SJSA1 (cell line): Measurements from ENCODE around the gene TTBK2. TPM values are rescaled to one million over a fixed set of nuclear protein-coding genes. Genes with fewer than 3 reads are reported as not detected.

Experiments used
- DNase-seq, 2 experiments: peaks; one replicate each; pipeline ENCODE4 v3.0.0-alpha.2; 2015 to 2020; ENCODE audit warnings: low spot score in 2 of 2, low read depth in 1 of 2
- H3K27ac ChIP-seq: fragments of 250-450 bp; sonication (Bioruptor Pico); 2 replicates; pipeline ENCODE4 v1.5.1; 2020; ENCODE audit warnings: mild to moderate bottlenecking, moderate library complexity
- H3K27me3 ChIP-seq: fragments of 250-450 bp; sonication (Bioruptor Pico); replicated peaks from 2 replicates; pipeline ENCODE4 v1.5.1; 2020; ENCODE audit warnings: mild to moderate bottlenecking, moderate library complexity
- H3K36me3 ChIP-seq: fragments of 250-450 bp; sonication (Bioruptor Pico); 2 replicates; pipeline ENCODE4 v1.5.1; 2020; ENCODE audit warnings: mild to moderate bottlenecking
- H3K4me1 ChIP-seq: fragments of 250-450 bp; sonication (Bioruptor Pico); replicated peaks from 2 replicates; pipeline ENCODE4 v1.6.1; 2021; ENCODE audit warnings: mild to moderate bottlenecking
- H3K4me3 ChIP-seq: fragments of 250-450 bp; sonication (Bioruptor Pico); 2 replicates; pipeline ENCODE4 v1.5.1; 2020; ENCODE audit warnings: mild to moderate bottlenecking
- H3K9me3 ChIP-seq: fragments of 250-450 bp; sonication (Bioruptor Pico); replicated peaks from 2 replicates; pipeline ENCODE4 v1.5.1; 2020; ENCODE audit warnings: mild to moderate bottlenecking
- total RNA-seq: library from RNA; depleted of rRNA; stranded (reverse); fragments of >200 nt; shearing (Covaris generic); gene quantifications from 2 replicates; pipeline ENCODE4 v1.2.3, GENCODE V29; 2014

The TTBK2 gene
- total RNA-seq, 1 experiment from 2014 or later, result 12.4 TPM

DNA sequence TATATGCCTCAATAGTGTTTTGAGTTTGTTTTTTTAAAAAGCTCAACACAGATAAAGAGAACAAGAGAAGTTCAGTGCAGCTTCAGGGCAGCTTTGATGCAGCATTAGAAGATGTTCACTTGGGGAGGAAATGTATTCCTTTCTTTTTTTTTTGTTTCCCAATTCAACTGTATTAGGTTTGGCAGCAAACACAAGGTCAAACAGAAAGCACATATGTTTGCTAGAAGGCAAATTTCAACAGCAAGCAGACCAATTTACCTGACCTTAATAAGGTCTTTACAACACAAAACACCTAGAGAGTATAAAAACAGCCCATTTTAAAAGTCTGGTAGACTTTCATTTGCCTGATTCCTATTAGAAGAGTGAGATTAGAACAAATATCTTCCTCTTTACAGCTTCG lies 176.4 kb downstream of the TTBK2 start:
- no peaks in the 10 kb centered on the region for H3K27me3 ChIP-seq
- H3K9me3 ChIP-seq, result no peaks in the 10 kb centered on the region
- no peak overlapping the region for H3K27ac ChIP-seq
- DNase-seq, result no peak
- no peak overlapping the region for H3K4me3 ChIP-seq
- peaks cover 12% of the 10 kb centered on the region for H3K36me3 ChIP-seq
- no peaks in the 10 kb centered on the region for H3K4me1 ChIP-seq

DNA sequence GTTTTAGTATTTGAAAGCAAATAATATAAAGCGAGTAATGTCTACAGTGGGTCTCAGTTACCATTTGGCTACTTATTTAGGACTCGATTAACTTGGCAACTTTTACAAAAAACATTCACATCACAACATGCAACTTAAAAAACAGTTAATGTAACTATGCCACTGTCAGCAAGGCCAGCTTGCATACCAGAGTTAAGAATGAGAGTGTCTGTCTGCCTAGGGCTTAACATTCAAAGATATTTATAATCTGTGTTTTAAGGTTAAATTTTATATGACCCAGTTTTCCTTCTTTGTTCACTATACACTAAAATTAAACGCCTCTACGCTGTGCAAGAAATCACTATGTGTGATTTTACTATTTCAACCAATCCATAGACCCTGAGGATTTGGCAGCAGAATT lies 178.4 kb downstream of the TTBK2 start:
- Histone ChIP-seq H3K36me3 (peaks cover 12% of the 10 kb centered on the region), H3K9me3 (no peaks in the 10 kb centered on the region), H3K4me3 (no peak overlapping the region), H3K27me3 (no peaks in the 10 kb centered on the region), H3K27ac (no peak overlapping the region), H3K4me1 (peaks cover 11% of the 10 kb centered on the region)
- DNase-seq, result no peak

DNA sequence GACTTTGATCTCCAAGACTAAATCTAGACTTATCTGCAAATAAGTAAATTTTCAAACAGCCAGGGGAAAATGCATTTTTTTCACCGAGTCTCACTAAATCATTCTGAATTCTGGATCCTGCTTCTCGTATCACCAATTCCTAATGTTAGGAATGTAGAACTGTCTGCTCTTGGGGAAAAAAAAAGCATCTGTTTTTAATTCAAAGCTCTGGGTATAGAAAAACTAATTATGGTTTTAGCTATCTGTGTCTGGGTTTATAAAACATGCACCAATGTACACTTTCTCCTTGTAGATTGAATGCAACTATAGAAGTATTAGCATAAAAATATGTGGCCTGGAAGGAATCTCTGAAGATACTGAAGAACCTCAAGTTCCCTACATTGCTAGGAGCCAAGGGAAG lies 178.9 kb downstream of the TTBK2 start:
- H3K4me3 ChIP-seq, result no peak overlapping the region
- peaks cover 14% of the 10 kb centered on the region for H3K36me3 ChIP-seq
- no peaks in the 10 kb centered on the region for H3K27me3 ChIP-seq
- DNase-seq, result no peak
- H3K4me1 ChIP-seq, result peaks cover 12% of the 10 kb centered on the region
- H3K9me3 ChIP-seq, result 0 out of 2 replicates have a peak, but pooled peaks cover 1% of the 10 kb centered on the region
- H3K27ac ChIP-seq, result no peak overlapping the region

DNA sequence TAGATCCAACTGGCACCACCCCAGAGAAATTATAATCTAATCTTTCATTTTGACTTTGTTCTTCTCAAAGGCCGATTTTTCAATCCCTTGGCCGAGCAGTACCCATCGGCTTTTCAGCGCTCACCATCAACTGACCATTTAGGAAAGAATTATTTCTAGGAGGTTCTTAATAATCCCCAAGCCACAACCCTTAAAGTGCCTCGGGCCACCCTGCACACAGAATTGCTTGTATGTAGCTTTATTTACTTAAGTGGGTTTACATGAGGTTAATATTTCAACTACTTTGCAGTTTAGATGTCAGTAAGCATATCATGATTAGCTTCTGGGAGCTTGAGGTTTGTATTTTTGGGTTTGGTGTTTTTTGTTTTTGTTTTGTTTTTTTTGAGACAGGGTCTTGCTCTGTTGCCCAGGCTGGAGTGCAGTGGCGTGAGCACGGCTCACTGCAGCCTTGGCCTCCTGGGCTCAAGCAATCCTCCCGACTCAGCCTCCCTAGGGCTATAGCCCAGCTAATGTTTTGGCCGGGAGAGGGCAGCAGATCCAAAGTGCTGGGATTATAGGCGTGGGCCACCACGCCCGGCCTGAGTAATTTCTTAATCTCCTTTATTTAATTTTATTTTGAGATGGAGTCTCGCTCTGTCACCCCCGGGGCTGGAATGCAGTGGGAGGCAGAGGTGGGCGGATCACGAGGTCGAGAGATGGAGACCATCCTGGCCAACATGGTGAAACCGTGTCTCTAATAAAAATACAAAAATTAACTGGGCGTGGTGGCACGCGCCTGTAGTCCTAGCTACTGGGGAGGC lies 182.8 kb downstream of the TTBK2 start:
- H3K27me3 ChIP-seq, result no peaks in the 10 kb centered on the region
- peaks cover 22% of the 10 kb centered on the region for H3K4me1 ChIP-seq
- no peak for DNase-seq
- peaks cover 42% of the 10 kb centered on the region for H3K36me3 ChIP-seq
- H3K27ac ChIP-seq, result peak overlapping the region; percentile 85
- H3K9me3 ChIP-seq, result 0 out of 2 replicates have a peak, but pooled peaks cover 2% of the 10 kb centered on the region
- peak overlapping the region; percentile 97 for H3K4me3 ChIP-seq

DNA sequence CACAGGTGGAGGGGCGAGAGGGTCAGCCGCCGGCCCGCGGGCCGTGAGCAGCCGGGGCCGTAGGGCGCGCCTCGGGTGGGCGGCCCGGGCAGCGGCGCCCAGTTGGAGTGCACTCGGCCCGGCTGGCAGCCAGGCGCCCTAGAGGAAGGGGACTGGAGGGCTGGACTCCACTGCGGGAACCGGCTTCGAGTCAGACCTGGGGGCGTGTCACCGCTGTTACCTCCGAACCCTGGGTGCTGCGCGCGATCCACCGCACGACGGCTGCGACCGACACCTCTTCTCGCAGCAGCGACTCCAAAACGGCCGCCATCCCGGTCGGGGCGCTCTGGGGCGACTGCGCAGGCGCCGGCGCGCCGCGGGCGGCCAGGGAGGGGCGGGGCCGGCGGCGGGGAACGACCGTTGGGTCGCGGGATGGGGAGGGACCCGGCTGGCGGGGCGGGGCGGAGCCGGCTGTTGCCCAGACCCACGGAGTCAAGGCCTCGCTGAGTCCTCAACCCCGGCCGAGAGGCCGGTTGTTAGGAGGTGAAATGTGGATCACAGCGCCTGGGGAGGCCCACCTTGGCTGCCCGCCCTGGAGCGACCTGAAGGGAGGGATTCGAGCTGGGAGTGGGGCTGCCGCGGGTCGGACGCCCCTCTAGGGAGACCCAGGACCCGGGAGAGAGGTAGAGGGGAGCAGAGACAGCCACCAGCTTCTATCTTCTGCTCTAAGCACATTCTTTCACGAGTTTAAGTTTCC lies 183.6 kb downstream of the TTBK2 start, which contains the start of gene CDAN1:
CDAN1 (minus strand) TSS at position 336 of the 736 bp plus-strand sequence; CDS start at position 310, 26 bp downstream.
- no peaks in the 10 kb centered on the region for H3K27me3 ChIP-seq
- peaks cover 50% of the 10 kb centered on the region for H3K36me3 ChIP-seq
- 0 out of 2 replicates have a peak, but pooled peaks cover 2% of the 10 kb centered on the region for H3K9me3 ChIP-seq
- H3K4me1 ChIP-seq, result peaks cover 22% of the 10 kb centered on the region
- peak; percentile 85 to 94 for DNase-seq
- peak within 1 kb of the TSS; percentile 85 for H3K27ac ChIP-seq
- H3K4me3 ChIP-seq, result peak within 1 kb of the TSS; percentile 97

DNA sequence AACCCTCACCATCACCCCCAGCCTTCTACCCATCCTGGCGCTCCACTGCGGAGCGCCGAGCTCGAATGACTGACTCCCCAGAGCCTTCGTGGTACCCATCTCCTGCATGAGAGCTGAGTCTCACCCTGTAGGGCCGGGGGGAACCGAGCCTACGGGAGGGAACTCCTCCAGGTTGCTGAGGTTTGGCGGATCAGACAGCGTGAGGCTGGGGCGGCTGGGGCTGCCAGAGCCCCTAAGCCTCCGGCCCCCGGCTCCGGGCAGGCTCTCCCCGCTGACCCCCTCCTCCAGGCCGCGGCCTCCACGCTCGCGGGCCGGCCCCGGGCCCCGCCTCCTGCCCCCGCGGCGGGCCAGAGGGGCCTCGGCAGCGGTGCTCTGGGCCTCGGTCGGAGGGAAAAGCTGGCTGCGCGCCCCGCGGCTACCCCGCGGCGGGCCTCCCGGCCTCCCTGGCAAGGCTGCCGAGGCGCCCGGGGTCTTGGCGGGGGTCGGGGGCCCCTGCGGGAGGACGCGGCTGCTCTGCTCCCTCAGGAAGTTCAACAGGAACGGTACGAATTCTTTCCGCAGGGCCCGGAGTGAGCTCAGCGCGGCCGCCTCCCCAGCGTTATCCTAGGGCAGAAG lies 184.3 kb downstream of the TTBK2 start:
- Histone ChIP-seq H3K9me3 (0 out of 2 replicates have a peak, but pooled peaks cover 2% of the 10 kb centered on the region), H3K4me3 (peak overlapping the region; percentile 97), H3K27me3 (no peaks in the 10 kb centered on the region), H3K27ac (peak overlapping the region; percentile 85; the same call in 1 of the 2 replicates), H3K4me1 (peaks cover 22% of the 10 kb centered on the region), H3K36me3 (peaks cover 56% of the 10 kb centered on the region)
- peak in 1 of 2 experiments; percentile 31 for DNase-seq

DNA sequence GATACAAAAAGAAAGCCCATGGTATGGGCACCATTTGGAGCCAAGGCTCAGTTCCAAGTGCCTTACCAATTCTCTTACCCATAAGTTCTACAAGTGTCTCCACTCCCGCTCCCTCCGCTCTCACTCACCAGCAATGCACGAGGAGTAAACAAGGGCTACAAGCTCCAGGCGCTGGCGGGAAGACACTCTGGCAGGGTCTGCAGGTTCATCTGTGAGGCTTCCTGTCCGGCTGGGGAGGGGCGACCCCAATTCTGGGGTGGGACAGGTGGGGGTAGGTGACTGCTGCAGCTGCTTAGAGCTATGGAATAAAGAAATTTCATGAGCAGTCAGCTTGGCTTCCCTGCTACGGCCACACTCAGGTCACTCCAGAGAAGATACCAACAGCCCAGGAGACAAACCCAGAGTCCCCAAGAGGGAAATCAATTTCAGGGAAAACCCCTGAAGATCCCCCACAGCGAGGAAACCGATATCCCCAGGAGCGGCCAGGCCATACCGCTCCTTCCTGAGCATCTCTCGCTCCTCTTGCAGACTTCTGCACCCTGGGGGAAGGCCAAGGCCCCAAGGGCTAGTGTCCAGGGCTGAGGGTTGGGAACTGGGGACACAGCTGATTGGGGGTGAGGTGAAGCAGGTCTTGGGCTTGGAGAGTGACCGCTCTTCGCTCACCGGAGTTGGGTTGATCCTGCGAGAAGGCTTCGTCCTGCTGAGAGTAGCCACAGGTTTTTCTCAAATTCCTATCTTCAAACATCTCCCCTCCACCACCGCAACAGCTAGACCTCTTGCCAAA lies 185.0 kb downstream of the TTBK2 start:
- H3K36me3 ChIP-seq, result peaks cover 64% of the 10 kb centered on the region
- peaks cover 22% of the 10 kb centered on the region for H3K4me1 ChIP-seq
- peak overlapping the region; percentile 85; the same call in 1 of the 2 replicates for H3K27ac ChIP-seq
- H3K4me3 ChIP-seq, result peak overlapping the region; percentile 97
- DNase-seq, result peak in 1 of 2 experiments; percentile 9
- 0 out of 2 replicates have a peak, but pooled peaks cover 2% of the 10 kb centered on the region for H3K9me3 ChIP-seq
- H3K27me3 ChIP-seq, result no peaks in the 10 kb centered on the region

DNA sequence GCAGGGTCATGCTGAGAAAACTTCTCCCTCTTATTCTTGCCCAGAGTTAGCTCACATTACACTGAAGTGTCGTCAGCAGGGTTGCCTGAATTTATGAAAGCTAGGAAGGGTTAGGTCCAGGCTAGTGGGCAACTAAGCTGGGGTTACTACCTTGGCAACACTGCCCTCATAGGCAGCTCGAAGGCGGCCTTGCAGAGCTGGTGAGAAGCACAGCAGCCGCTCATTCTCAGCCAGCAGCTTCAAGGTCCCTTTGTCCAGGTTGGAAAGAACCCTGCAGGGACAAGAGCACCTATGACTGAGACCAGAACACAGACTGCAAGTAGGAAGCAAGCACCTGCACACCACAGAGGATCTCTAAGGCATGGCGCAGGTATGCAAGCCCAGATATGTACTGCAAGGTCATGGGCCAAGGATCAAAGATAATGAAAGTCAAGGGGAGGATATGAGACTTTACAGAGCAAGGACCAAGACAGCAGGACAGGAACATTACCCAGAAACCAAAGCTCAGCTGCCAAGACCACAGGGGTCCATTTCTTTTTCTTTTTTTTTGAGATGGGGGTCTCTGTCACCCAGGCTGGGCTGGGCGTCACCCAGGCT lies 186.4 kb downstream of the TTBK2 start:
- Histone ChIP-seq H3K4me3 (no peak overlapping the region), H3K27ac (no peak overlapping the region), H3K27me3 (no peaks in the 10 kb centered on the region), H3K36me3 (peaks cover 76% of the 10 kb centered on the region), H3K4me1 (peaks cover 22% of the 10 kb centered on the region), H3K9me3 (0 out of 2 replicates have a peak, but pooled peaks cover 2% of the 10 kb centered on the region)
- no peak for DNase-seq

DNA sequence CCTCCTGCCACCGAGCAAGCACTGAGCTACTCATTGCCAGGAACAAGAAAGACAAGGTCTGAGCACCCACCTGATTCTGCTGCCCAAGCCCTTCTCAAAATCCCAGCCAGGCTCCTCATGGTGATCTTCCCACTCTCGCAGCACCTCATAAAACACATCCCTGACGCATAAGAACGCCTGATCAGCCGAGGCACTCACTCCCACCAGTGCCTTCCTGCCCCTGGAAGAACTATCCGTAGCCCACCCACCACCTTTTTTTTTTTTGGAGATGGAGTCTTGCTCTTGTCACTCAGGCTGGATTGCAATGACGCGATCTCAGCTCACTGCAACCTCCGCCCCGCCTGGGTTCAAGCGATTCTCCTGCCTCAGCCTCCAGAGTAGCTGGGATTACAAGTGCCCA lies 187.6 kb downstream of the TTBK2 start:
- peaks cover 87% of the 10 kb centered on the region for H3K36me3 ChIP-seq
- H3K27me3 ChIP-seq, result no peaks in the 10 kb centered on the region
- DNase-seq, result no peak
- peaks cover 19% of the 10 kb centered on the region for H3K4me1 ChIP-seq
- H3K9me3 ChIP-seq, result 0 out of 2 replicates have a peak, but pooled peaks cover 2% of the 10 kb centered on the region
- no peak overlapping the region for H3K27ac ChIP-seq
- no peak overlapping the region for H3K4me3 ChIP-seq

DNA sequence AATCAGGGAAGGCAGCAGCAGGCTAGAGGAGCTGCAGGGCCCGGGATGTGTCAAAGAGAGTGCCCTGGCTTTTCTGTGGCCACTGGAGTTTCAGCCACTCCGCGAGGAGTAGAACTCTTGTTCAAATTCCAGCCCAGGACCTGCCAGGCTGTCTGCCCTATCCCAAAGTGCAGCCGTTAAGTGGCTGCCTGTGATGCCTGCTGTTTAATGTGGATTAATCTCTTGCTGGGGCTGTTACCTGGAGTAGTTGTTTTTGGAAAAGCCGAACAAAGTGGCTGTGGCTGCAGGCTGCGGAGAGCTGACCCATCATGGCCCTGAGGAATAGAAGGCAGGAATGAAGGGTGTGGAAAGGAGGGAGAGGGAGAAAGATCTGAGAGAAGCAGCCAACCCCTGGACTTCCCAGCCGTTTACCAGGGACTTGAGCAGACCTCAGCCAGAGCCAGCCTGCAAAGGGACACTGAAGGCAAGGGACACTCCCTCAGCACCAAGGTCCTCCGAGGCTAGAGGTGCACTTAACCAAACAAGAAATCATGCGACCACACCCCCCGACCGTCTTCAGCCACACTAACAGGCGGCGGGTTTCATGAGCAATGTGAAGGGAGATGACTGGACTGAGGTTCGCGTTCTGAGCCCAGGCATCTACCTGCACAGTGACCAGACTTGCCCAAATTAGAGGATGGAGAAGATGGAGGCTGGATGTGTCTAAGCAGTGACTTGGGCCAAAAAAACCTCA lies 188.3 kb downstream of the TTBK2 start:
- Histone ChIP-seq H3K4me1 (peaks cover 12% of the 10 kb centered on the region), H3K4me3 (no peak overlapping the region), H3K36me3 (peaks cover 95% of the 10 kb centered on the region), H3K9me3 (0 out of 2 replicates have a peak, but pooled peaks cover 2% of the 10 kb centered on the region), H3K27ac (no peak overlapping the region), H3K27me3 (no peaks in the 10 kb centered on the region)
- DNase-seq, result no peak

DNA sequence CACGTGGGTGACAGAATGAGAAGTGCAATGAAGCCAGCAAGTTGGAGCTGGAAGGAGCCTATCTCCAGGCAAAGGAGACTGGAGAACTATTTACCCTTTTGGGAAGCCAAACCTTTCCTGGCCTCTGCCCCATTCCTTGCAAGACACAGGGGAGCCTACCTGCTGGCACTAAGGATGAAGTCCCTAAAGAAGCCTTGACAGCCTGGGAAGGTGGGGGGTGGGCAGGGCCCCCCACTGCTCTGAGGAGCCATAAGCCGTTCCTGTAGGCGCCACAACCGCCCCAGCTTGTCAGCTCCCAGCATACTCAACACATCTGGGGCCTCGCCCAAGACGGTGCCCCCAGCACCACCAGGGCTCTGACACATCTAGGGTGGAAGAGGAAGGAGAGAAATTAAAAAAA lies 189.1 kb downstream of the TTBK2 start:
- no peak for DNase-seq
- H3K27me3 ChIP-seq, result no peaks in the 10 kb centered on the region
- peaks cover 98% of the 10 kb centered on the region for H3K36me3 ChIP-seq
- H3K9me3 ChIP-seq, result no peaks in the 10 kb centered on the region
- no peak overlapping the region for H3K27ac ChIP-seq
- no peak overlapping the region for H3K4me3 ChIP-seq
- H3K4me1 ChIP-seq, result peaks cover 10% of the 10 kb centered on the region; the same call in 1 of the 2 replicates

DNA sequence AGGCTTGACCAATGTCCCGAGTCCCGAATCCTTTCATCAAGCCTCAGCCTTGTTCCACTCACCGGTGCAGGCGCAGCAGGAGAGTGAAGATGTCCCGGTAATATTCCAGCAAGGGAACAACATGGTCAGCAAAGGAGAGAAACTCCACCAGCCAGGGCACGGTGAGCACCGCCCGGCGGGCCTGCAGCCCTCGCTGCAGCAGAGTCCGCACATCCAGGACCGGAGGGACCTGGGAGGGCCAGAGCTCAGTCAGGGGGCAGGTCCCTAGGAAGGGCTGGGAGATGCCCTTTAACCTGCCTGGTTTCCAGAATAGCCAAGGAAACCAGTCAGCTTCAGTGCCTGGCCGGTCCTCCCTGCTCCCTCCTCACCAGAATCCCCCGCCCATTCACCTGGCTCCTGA lies 190.0 kb downstream of the TTBK2 start:
- peaks cover 2% of the 10 kb centered on the region; the same call in 1 of the 2 replicates for H3K4me1 ChIP-seq
- H3K27ac ChIP-seq, result no peak overlapping the region
- H3K4me3 ChIP-seq, result no peak overlapping the region
- DNase-seq, result no peak
- peaks cover 98% of the 10 kb centered on the region for H3K36me3 ChIP-seq
- H3K27me3 ChIP-seq, result no peaks in the 10 kb centered on the region
- H3K9me3 ChIP-seq, result no peaks in the 10 kb centered on the region
